OCI-LY3 (cell line): ENCODE measurements around the gene MANEAL.

Experiments
- CTCF ChIP-seq: fragments of 200-600, 300-600 bp; sonication (generic); IDR thresholded peaks from 2 replicates; pipeline ENCODE4 v1.5.1; 2014; ENCODE audit warnings: antibody characterized with exemption, low read length, low read depth
- EZH2phosphoT487 ChIP-seq: fragments of 200-600 bp; shearing (Covaris generic); IDR thresholded peaks from 2 replicates; pipeline ENCODE4 v1.6.1; 2018; ENCODE audit warnings: antibody characterized with exemption, mixed run types, low read depth

GRCh38 chr1:37809942-37810341 is 16.3 kb downstream of the MANEAL start:
- no peak for TF ChIP-seq CTCF
- TF ChIP-seq EZH2phosphoT487 = no peak
